Astrocyte (in vitro differentiated cells and primary cell): ENCODE results near the gene ZNF480.
A peak's percentile ranks its signal among the peaks of the same experiment; 100 is the strongest.

Experiments used
- CTCF ChIP-seq: IDR thresholded peaks from 2 replicates; pipeline ENCODE4 v1.5.1; 2011; ENCODE audit warnings: low read depth, mild to moderate bottlenecking, inconsistent platforms, low read length, moderate library complexity; ENCODE audit not compliant: insufficient read depth
- EZH2 ChIP-seq: IDR thresholded peaks from 2 replicates; pipeline ENCODE4 v1.6.1; 2012; ENCODE audit warnings: mild to moderate bottlenecking, low read length, inconsistent platforms; ENCODE audit not compliant: insufficient read depth

GRCh38 chr19:52343548-52343947 is 46.6 kb downstream of the ZNF480 start:
- TF ChIP-seq EZH2: no peak
- TF ChIP-seq CTCF: peak; percentile 21
